H1 (cell line): ENCODE measurements around the gene ZC3H6. TPM values are rescaled to one million over a fixed set of nuclear protein-coding genes. Genes with fewer than 3 reads are reported as not detected.

Experiments
- CTCF ChIA-PET: fragments of 300-600 bp; sonication (Branson Sonifier 250); formaldehyde crosslinking; loops from one replicate; lab custom pipeline; 2021; ENCODE audit not compliant: partially characterized antibody; lab: Charles Lee
- POLR2A ChIA-PET: fragments of 300-600 bp; sonication (Branson Sonifier 250); formaldehyde crosslinking; loops from one replicate; lab custom pipeline; 2021; ENCODE audit warnings: inconsistent platforms; ENCODE audit not compliant: partially characterized antibody; lab: Charles Lee
- DNase-seq, 2 experiments: peaks; one replicate each; pipeline versions ENCODE4 v3.0.0 to v3.0.0-alpha.2; 2010 to 2022; ENCODE audit warnings: low spot score in 2 of 2, low read depth in 1 of 2, mixed read lengths in 1 of 2
- FAIRE-seq: peaks from 2 replicates; lab custom pipeline; 2011; peaks lifted over from hg19 to GRCh38; lab: Jason Lieb, UNC
- H2AFZ ChIP-seq: 2 replicates; pipeline ENCODE4 v1.8.1; 2012; ENCODE audit warnings: low read length, inconsistent platforms
- H2AK5ac ChIP-seq: 2 replicates; pipeline ENCODE4 v1.6.1; 2013; ENCODE audit warnings: low read depth, low read length
- H2BK120ac ChIP-seq: replicated peaks from 2 replicates; pipeline ENCODE3; 2013; ENCODE audit warnings: low read depth, low read length, inconsistent platforms
- H2BK12ac ChIP-seq: 2 replicates; pipeline ENCODE4 v1.6.1; 2013; ENCODE audit warnings: low read depth, low read length
- H2BK15ac ChIP-seq: 2 replicates; pipeline ENCODE4 v1.6.1; 2013; ENCODE audit warnings: low read length
- H2BK20ac ChIP-seq: 2 replicates; pipeline ENCODE4 v1.6.1; 2013; ENCODE audit warnings: low read length
- H2BK5ac ChIP-seq: 2 replicates; pipeline ENCODE4 v1.6.1; 2013; ENCODE audit warnings: low read depth, low read length
- H3K14ac ChIP-seq: 2 replicates; pipeline ENCODE4 v1.6.1; 2013; ENCODE audit warnings: inconsistent platforms; ENCODE audit not compliant: insufficient read length
- H3K18ac ChIP-seq: 2 replicates; pipeline ENCODE4 v1.6.1; 2013; ENCODE audit warnings: low read length; ENCODE audit errors: extremely low read depth
- H3K23ac ChIP-seq: 2 replicates; pipeline ENCODE4 v1.6.1; 2013; ENCODE audit warnings: inconsistent platforms; ENCODE audit not compliant: insufficient read length
- H3K23me2 ChIP-seq: 2 replicates; pipeline ENCODE4 v1.6.1; 2013; ENCODE audit warnings: low read depth, low read length
- H3K27ac ChIP-seq: 2 replicates; pipeline ENCODE4 v1.6.1; 2011; ENCODE audit warnings: low read depth, low read length, inconsistent platforms
- H3K27me3 ChIP-seq, 4 experiments: replicated peaks in 1 of 4; 1 replicate in 1 of 4; 2 replicates in 3 of 4; pipeline versions ENCODE4 v1.6.1 to v1.8.1; 2011 to 2013; ENCODE audit warnings: low read length in 3 of 4, mild to moderate bottlenecking in 3 of 4, inconsistent platforms in 2 of 4, mixed read lengths in 2 of 4, moderate library complexity in 1 of 4; ENCODE audit not compliant: control insufficient read depth in 3 of 4, insufficient read depth in 3 of 4; ENCODE audit errors: extremely low read depth in 1 of 4
- H3K36me3 ChIP-seq, 4 experiments: 2 replicates each; pipeline versions ENCODE4 v1.6.1 to v1.8.1; 2011 to 2013; ENCODE audit warnings: mild to moderate bottlenecking in 4 of 4, low read length in 3 of 4, moderate library complexity in 2 of 4, control low read depth in 1 of 4, inconsistent platforms in 1 of 4; ENCODE audit not compliant: insufficient read depth in 4 of 4, control insufficient read depth in 2 of 4
- H3K4ac ChIP-seq: replicated peaks from 2 replicates; pipeline ENCODE3; 2013; ENCODE audit warnings: low read length, low read depth, mixed read lengths, inconsistent platforms; ENCODE audit not compliant: insufficient read length
- H3K4me1 ChIP-seq, 4 experiments: replicated peaks in 1 of 4; 1 replicate in 1 of 4; 2 replicates in 3 of 4; pipeline versions ENCODE4 v1.6.1 to v1.8.1; 2011 to 2013; ENCODE audit warnings: low read length in 3 of 4, inconsistent platforms in 2 of 4, mixed read lengths in 1 of 4; ENCODE audit not compliant: insufficient read depth in 4 of 4, control insufficient read depth in 3 of 4
- H3K4me2 ChIP-seq, 2 experiments: 2 replicates each; pipeline versions ENCODE4 v1.6.1 to v1.8.1; 2011 to 2013; ENCODE audit warnings: low read depth in 2 of 2, low read length in 2 of 2, control low read depth in 1 of 2, inconsistent platforms in 1 of 2, mild to moderate bottlenecking in 1 of 2; ENCODE audit not compliant: insufficient read depth in 1 of 2
- H3K4me3 ChIP-seq, 4 experiments: fragments of 200-600, 300-600 bp in 1 of 4; sonication (generic), shearing (Covaris generic), sonication (Bioruptor Twin) in 1 of 4; 2 replicates each; pipeline versions ENCODE4 v1.5.1 to v1.8.1; 2011 to 2016; ENCODE audit warnings: low read length in 4 of 4, low read depth in 3 of 4, control low read depth in 2 of 4, inconsistent platforms in 2 of 4, mild to moderate bottlenecking in 2 of 4, mixed read lengths in 1 of 4, moderate library complexity in 1 of 4; ENCODE audit not compliant: insufficient read depth in 2 of 4; ENCODE audit errors: extremely low read depth in 1 of 4
- H3K56ac ChIP-seq: replicated peaks from 2 replicates; pipeline ENCODE3; 2013; ENCODE audit warnings: low read depth, mild to moderate bottlenecking, mixed read lengths, low read length, inconsistent platforms; ENCODE audit not compliant: insufficient read length
- H3K79me1 ChIP-seq: 2 replicates; pipeline ENCODE4 v1.6.1; 2013; ENCODE audit warnings: low read depth, low read length, control low read depth
- H3K79me2 ChIP-seq, 2 experiments: 2 replicates each; pipeline versions ENCODE4 v1.6.1 to v1.8.1; 2012 to 2013; ENCODE audit warnings: low read length in 2 of 2, mild to moderate bottlenecking in 2 of 2, inconsistent platforms in 1 of 2; ENCODE audit not compliant: insufficient read depth in 2 of 2, control insufficient read depth in 1 of 2
- H3K9ac ChIP-seq, 4 experiments: replicated peaks in 1 of 4; 1 replicate in 1 of 4; 2 replicates in 3 of 4; pipeline versions ENCODE4 v1.6.1 to v1.8.1; 2011 to 2013; ENCODE audit warnings: low read depth in 3 of 4, low read length in 3 of 4, control low read depth in 2 of 4, mild to moderate bottlenecking in 2 of 4, moderate library complexity in 2 of 4, inconsistent platforms in 1 of 4; ENCODE audit errors: extremely low read depth in 1 of 4
- H3K9me3 ChIP-seq, 2 experiments: 2 replicates each; pipeline versions ENCODE4 v1.6.1 to v1.8.1; 2012 to 2013; ENCODE audit warnings: mild to moderate bottlenecking in 2 of 2, moderate library complexity in 2 of 2, control low read depth in 1 of 2, inconsistent platforms in 1 of 2, low read depth in 1 of 2, low read length in 1 of 2, mixed read lengths in 1 of 2; ENCODE audit not compliant: insufficient read depth in 2 of 2
- H4K20me1 ChIP-seq, 2 experiments: replicated peaks in 1 of 2; 2 replicates each; pipeline versions ENCODE3 to v1.8.1; 2011 to 2013; ENCODE audit warnings: inconsistent platforms in 2 of 2, low read length in 2 of 2, mild to moderate bottlenecking in 1 of 2; ENCODE audit not compliant: insufficient read depth in 2 of 2, control insufficient read depth in 1 of 2
- H4K5ac ChIP-seq: 2 replicates; pipeline ENCODE4 v1.6.1; 2013; ENCODE audit warnings: low read length, low read depth, mixed read lengths, inconsistent platforms; ENCODE audit not compliant: insufficient read length
- H4K8ac ChIP-seq: 2 replicates; pipeline ENCODE4 v1.8.0; 2013; ENCODE audit warnings: mild to moderate bottlenecking, moderate library complexity, low read length, inconsistent platforms; ENCODE audit not compliant: insufficient read depth; ENCODE audit errors: extremely low read depth
- H4K91ac ChIP-seq: replicated peaks from 2 replicates; pipeline ENCODE3; 2013; ENCODE audit warnings: low read length, mixed read lengths, inconsistent platforms; ENCODE audit not compliant: insufficient read length
- TBP ChIP-seq: IDR thresholded peaks from 2 replicates; pipeline ENCODE4 v1.6.1; 2011; ENCODE audit warnings: low read depth, low read length, improper control_type of control experiment
- WGBS, 2 experiments: shearing (Covaris generic) in 1 of 2; methylation state at CpG; one replicate each; pipeline versions ENCODE4 v1.1.6 to v1.1.7; 2013 to 2015; ENCODE audit warnings: low lambda C conversion rate in 2 of 2, mixed read lengths in 2 of 2, inconsistent platforms in 1 of 2, low coverage in 1 of 2, missing lambda C conversion rate in 1 of 2; ENCODE audit not compliant: insufficient replicate concordance in 2 of 2, insufficient coverage in 1 of 2, insufficient read length in 1 of 2; ENCODE audit errors: extremely low coverage in 1 of 2, missing lambda C conversion rate in 1 of 2; 5-methylcytosine and 5-hydroxymethylcytosine counted together
- polyA plus RNA-seq, 7 experiments: library from polyadenylated mRNA; depleted of rRNA in 3 of 7; stranded (reverse) in 5 of 7; unstranded in 2 of 7; fragments of >200 nt in 5 of 7; fragments of 200-250 nt in 2 of 7; gene quantifications; 1 replicate in 5 of 7; 2 replicates in 1 of 7; 4 replicates in 1 of 7; pipeline versions ENCODE4 v1.2.1 to v1.2.3, GENCODE V29; 2011 to 2013; ENCODE audit warnings: missing spikeins in 2 of 7, mixed read lengths in 2 of 7
- total RNA-seq: library from RNA; stranded (reverse); fragmentation: NEBNext Ultra II Directional; extraction: Animal tissue kit (Norgen Biotek cat#: 25700); gene quantifications from 2 replicates; pipeline ENCODE4 v1.2.1, GENCODE V29; 2021

The ZC3H6 gene
- total and polyA plus RNA-seq, 2 of the 8 experiments (the other 6 are each of a cell fraction or from before 2014, with no cell fraction given): 1.4 to 6.9 TPM

- H3K27me3 ChIP-seq: no peaks in the 10 kb centered on the region
- no peak overlapping the region for H4K5ac ChIP-seq
- H2BK120ac ChIP-seq: no peak overlapping the region
- H3K27ac ChIP-seq: no peak overlapping the region
- no peak overlapping the region for H2AFZ ChIP-seq
- H3K79me1 ChIP-seq: no peaks in the 10 kb centered on the region
- FAIRE-seq: no peak
- ChIA-PET CTCF (no interaction called here), POLR2A (no interaction called here)
- H3K9ac ChIP-seq: no peak overlapping the region
- no peaks in the 10 kb centered on the region for H3K36me3 ChIP-seq
- H4K20me1 ChIP-seq: no peaks in the 10 kb centered on the region
- H3K14ac ChIP-seq: no peak overlapping the region
- no peak overlapping the region for H3K4me3 ChIP-seq
- no peak overlapping the region for H2BK12ac ChIP-seq
- H3K4me2 ChIP-seq: no peak overlapping the region
- no peak overlapping the region for H3K18ac ChIP-seq
- WGBS, 2 experiments: 86% methylated on average over 2 of the region's 2 CpGs; no CpG with 5 or more reads in 1 of the 2 experiments
- no peak overlapping the region for H3K56ac ChIP-seq
- no peak overlapping the region for H3K4ac ChIP-seq
- no peak for TF ChIP-seq TBP
- TF ChIP-seq, all 59 proteins: peak for 0
- Histone ChIP-seq H4K8ac (no peak overlapping the region), H2AK5ac (no peak overlapping the region), H3K23ac (no peak overlapping the region), H3K4me1 (no peaks in the 10 kb centered on the region), H2BK15ac (no peak overlapping the region), H2BK20ac (no peak overlapping the region), H2BK5ac (no peak overlapping the region), H3K23me2 (no peaks in the 10 kb centered on the region), H3K79me2 (no peaks in the 10 kb centered on the region), H4K91ac (no peak overlapping the region), H3K9me3 (no peaks in the 10 kb centered on the region)
- no peak for DNase-seq
Observed at GRCh38 chr2:112304298-112304941, 29.0 kb downstream of the ZC3H6 start.
